Measurements from ENCODE around the gene REPIN1.

GRCh38 chr7:150327308-150327707 is 41.3 kb upstream of the REPIN1 start:
- TF ChIP-seq EZH2phosphoT487 (IDR thresholded peaks at IDR 0.05; ENCODE audit: low read depth, severe bottlenecking, unreplicated experiment) (no peak), CTCF (IDR thresholded peaks at IDR 0.05; ENCODE audit: poor library complexity) (no peak), EZH2 (IDR thresholded peaks at IDR 0.05; ENCODE audit: borderline replicate concordance) (no peak)
